ENCODE measurements around the gene FRZB.

FRZB gene

DNA sequence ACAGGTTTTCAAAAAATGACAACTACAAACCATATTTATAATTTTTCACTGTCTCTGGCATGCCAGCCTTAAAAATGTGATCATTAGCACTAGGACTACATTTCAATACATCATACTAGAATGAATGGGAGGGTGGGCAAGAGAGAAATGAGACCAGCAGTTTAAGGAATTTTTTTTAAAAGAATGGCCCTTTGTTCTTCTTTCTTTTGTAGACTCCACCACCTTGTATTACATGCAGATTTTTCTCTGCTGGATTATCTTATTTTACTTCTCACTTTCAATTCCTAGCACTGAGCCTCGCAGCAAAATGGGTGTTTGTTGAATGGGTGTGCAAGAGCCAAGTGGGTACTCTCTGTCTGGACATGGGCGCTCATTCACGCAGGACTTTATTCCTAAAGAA, 39.9 kb downstream of the FRZB start:
- Histone ChIP-seq H3K27me3 (replicated peaks in 2 of 5; ENCODE audit: control insufficient read depth in 4 of 5, insufficient read depth in 5 of 5, low read length in 4 of 5) (no peaks in the 10 kb centered on the region), H3K36me3 (ENCODE audit: control insufficient read depth in 4 of 4, insufficient read depth in 4 of 4, low read length in 3 of 4) (no peaks in the 10 kb centered on the region), H3K4me1 (ENCODE audit: control extremely low read depth in 1 of 4, control insufficient read depth in 4 of 4, insufficient read depth in 4 of 4, low read length in 3 of 4) (no peaks in the 10 kb centered on the region), H3K27ac (ENCODE audit: insufficient read depth in 1 of 2, low read depth in 1 of 2, low read length in 2 of 2, poor library complexity in 1 of 2, severe bottlenecking in 2 of 2) (no peak overlapping the region), H3K9me3 (ENCODE audit: control extremely low read depth in 1 of 5, control insufficient read depth in 4 of 5, insufficient read depth in 2 of 5, low read depth in 1 of 5, low read length in 4 of 5) (peaks cover 0 to 1% (median 0%) of the 10 kb centered on the region in 5 experiments), H3K4me3 (ENCODE audit: control insufficient read depth in 1 of 7, extremely low read depth in 1 of 7, insufficient read depth in 4 of 7, low read depth in 2 of 7, low read length in 6 of 7) (no peak overlapping the region)
- DNase-seq = no peak
- CTCF ChIA-PET = interaction anchor here (0.8 kb wide), 1 partner anchor 11 kb away, joined by 3 read pairs; no protein-coding TSS in a partner anchor
- 100% methylated on average over 2 of the region's 3 CpGs for WGBS (ENCODE audit: insufficient coverage)
- POLR2A ChIA-PET = no interaction called here

DNA sequence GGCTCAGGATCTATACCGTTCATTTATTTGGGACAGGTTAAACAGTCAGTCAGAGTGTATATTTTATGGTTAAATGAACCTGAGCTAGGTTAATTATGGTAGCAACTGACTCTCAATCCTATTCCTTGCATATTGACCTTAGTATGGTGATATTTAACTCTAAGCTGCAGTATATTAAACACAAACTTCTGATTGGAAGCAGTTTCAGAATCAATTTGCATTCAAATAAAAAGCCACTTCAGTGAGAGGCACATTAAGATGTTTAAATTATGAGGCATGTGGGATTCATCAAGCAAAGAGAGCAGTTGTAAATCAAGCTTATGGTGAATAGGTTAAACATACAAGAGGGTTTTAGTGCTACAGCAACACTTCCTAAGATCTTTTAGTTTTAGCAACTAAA, 40.4 kb downstream of the FRZB start:
- Histone ChIP-seq H3K4me3 (ENCODE audit: control insufficient read depth in 1 of 7, extremely low read depth in 1 of 7, insufficient read depth in 4 of 7, low read depth in 2 of 7, low read length in 6 of 7) (no peak overlapping the region), H3K4me1 (ENCODE audit: control extremely low read depth in 1 of 4, control insufficient read depth in 4 of 4, insufficient read depth in 4 of 4, low read length in 3 of 4) (no peaks in the 10 kb centered on the region), H3K9me3 (ENCODE audit: control extremely low read depth in 1 of 5, control insufficient read depth in 4 of 5, insufficient read depth in 2 of 5, low read depth in 1 of 5, low read length in 4 of 5) (peaks cover 0 to 1% (median 0%) of the 10 kb centered on the region in 5 experiments), H3K36me3 (ENCODE audit: control insufficient read depth in 4 of 4, insufficient read depth in 4 of 4, low read length in 3 of 4) (no peaks in the 10 kb centered on the region), H3K27me3 (replicated peaks in 2 of 5; ENCODE audit: control insufficient read depth in 4 of 5, insufficient read depth in 5 of 5, low read length in 4 of 5) (no peaks in the 10 kb centered on the region), H3K27ac (ENCODE audit: insufficient read depth in 1 of 2, low read depth in 1 of 2, low read length in 2 of 2, poor library complexity in 1 of 2, severe bottlenecking in 2 of 2) (no peak overlapping the region)
- ChIA-PET POLR2A (interaction anchor here (0.7 kb wide), 1 partner anchor 105 kb away, joined by 3 read pairs; no protein-coding TSS in a partner anchor), CTCF (interaction anchor here (0.8 kb wide), 2 partner anchors 12 to 47 kb away, joined by 3 read pairs; no protein-coding TSS in a partner anchor)
- DNase-seq = no peak
- WGBS (ENCODE audit: insufficient coverage) = 100% methylated on average over 1 of the region's 1 CpG

DNA sequence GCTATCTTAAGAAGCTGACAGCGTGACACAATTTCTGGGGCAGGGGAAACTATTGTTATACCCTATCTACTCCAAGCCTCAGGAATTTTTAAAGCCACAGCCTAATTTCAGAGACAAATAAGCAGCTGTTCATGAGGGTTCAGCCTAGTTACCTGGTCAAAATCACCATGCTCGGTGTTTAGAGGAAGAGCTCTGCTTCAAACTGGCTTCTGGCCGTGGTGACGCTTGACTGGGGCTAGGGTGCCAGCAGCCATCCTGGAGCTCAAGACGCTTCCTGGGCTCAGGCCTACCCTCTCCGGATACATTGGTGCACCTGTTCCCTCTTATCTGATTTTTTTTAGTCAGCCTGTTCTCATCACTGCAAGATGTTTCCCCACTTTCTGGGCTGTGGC, 41.7 kb downstream of the FRZB start:
- no peak overlapping the region for H3K27ac ChIP-seq (ENCODE audit: insufficient read depth in 1 of 2, low read depth in 1 of 2, low read length in 2 of 2, poor library complexity in 1 of 2, severe bottlenecking in 2 of 2)
- POLR2A ChIA-PET = no interaction called here
- no peak overlapping the region for H3K4me3 ChIP-seq (ENCODE audit: control insufficient read depth in 1 of 7, extremely low read depth in 1 of 7, insufficient read depth in 4 of 7, low read depth in 2 of 7, low read length in 6 of 7)
- no peaks in the 10 kb centered on the region for H3K36me3 ChIP-seq (ENCODE audit: control insufficient read depth in 4 of 4, insufficient read depth in 4 of 4, low read length in 3 of 4)
- DNase-seq = no peak
- 94% methylated on average over 6 of the region's 6 CpGs for WGBS (ENCODE audit: insufficient coverage)
- CTCF ChIA-PET = interaction anchor here (1.0 to 1.2 kb wide), 2 partner anchors 17 to 158 kb away, joined by 3 read pairs; no protein-coding TSS in a partner anchor
- H3K27me3 ChIP-seq (replicated peaks in 2 of 5; ENCODE audit: control insufficient read depth in 4 of 5, insufficient read depth in 5 of 5, low read length in 4 of 5) = no peaks in the 10 kb centered on the region
- peaks cover 0 to 1% (median 0%) of the 10 kb centered on the region in 5 experiments for H3K9me3 ChIP-seq (ENCODE audit: control extremely low read depth in 1 of 5, control insufficient read depth in 4 of 5, insufficient read depth in 2 of 5, low read depth in 1 of 5, low read length in 4 of 5)
- no peaks in the 10 kb centered on the region for H3K4me1 ChIP-seq (ENCODE audit: control extremely low read depth in 1 of 4, control insufficient read depth in 4 of 4, insufficient read depth in 4 of 4, low read length in 3 of 4)

DNA sequence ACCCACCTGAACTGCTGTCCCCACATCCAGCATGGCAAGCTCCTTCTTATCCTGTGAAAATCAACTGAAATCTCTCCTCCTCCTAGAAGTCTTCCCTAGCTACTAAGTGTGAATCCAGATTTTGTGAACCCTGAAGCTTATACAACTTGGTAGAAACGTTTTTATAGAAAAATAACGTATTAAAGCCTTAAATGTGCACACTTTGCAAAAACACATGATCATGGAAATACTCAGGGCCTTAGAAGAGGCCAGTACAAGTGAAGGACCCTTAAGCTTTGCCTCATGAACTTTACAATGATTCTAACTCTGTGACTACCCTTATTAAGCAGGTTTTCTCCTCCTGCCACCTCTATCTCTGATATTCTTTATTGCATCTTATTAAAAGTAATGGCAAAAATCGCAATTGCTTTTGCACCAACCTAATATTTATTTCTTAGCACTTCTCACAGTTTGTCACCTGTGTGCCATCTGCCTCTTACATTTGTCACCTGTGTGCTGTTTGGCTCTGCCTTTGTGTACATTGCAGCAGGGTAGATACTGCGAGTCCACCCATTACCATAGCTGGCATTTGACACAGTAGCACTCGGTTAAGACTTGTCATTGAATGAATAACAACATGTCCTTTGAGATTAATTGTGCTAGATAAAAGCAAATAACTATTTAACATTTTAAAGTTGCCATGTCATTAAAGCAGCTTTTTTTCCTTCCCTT, 42.2 kb downstream of the FRZB start:
- WGBS (ENCODE audit: insufficient coverage) = 96% methylated on average over 3 of the region's 5 CpGs
- ChIA-PET POLR2A (no interaction called here), CTCF (interaction anchor here (1.0 to 1.6 kb wide), 3 partner anchors 14 to 158 kb away, joined by 3 to 4 read pairs (median 3); no protein-coding TSS in a partner anchor)
- Histone ChIP-seq H3K27me3 (replicated peaks in 2 of 5; ENCODE audit: control insufficient read depth in 4 of 5, insufficient read depth in 5 of 5, low read length in 4 of 5) (no peaks in the 10 kb centered on the region), H3K4me1 (ENCODE audit: control extremely low read depth in 1 of 4, control insufficient read depth in 4 of 4, insufficient read depth in 4 of 4, low read length in 3 of 4) (no peaks in the 10 kb centered on the region), H3K9me3 (ENCODE audit: control extremely low read depth in 1 of 5, control insufficient read depth in 4 of 5, insufficient read depth in 2 of 5, low read depth in 1 of 5, low read length in 4 of 5) (no peaks in the 10 kb centered on the region), H3K27ac (ENCODE audit: insufficient read depth in 1 of 2, low read depth in 1 of 2, low read length in 2 of 2, poor library complexity in 1 of 2, severe bottlenecking in 2 of 2) (no peak overlapping the region), H3K36me3 (ENCODE audit: control insufficient read depth in 4 of 4, insufficient read depth in 4 of 4, low read length in 3 of 4) (no peaks in the 10 kb centered on the region), H3K4me3 (ENCODE audit: control insufficient read depth in 1 of 7, extremely low read depth in 1 of 7, insufficient read depth in 4 of 7, low read depth in 2 of 7, low read length in 6 of 7) (no peak overlapping the region)
- no peak for DNase-seq

DNA sequence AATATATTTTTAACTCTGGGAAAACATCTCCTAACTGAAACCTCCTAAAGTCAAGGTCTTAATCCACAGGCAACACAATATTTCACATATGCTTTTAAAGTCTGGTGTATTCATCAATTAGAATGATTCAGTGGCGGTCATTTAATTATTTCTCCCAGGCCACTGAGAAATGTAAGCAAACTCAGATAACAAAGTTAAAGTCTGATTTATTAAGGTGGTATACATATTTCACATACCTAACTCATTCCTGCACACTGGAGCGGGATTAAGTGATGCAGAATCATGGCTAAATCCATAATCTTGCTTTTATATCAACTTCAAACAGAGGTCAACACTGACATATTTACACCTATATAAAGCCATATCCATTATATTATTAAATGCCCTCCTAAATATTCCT, 43.7 kb downstream of the FRZB start:
- H3K27me3 ChIP-seq (replicated peaks in 2 of 5; ENCODE audit: control insufficient read depth in 4 of 5, insufficient read depth in 5 of 5, low read length in 4 of 5) = no peaks in the 10 kb centered on the region
- no peak for DNase-seq
- ChIA-PET CTCF (interaction anchor here (1.6 kb wide), 1 partner anchor 15 kb away, joined by 4 read pairs; no protein-coding TSS in a partner anchor), POLR2A (no interaction called here)
- no peaks in the 10 kb centered on the region for H3K36me3 ChIP-seq (ENCODE audit: control insufficient read depth in 4 of 4, insufficient read depth in 4 of 4, low read length in 3 of 4)
- no peak overlapping the region for H3K4me3 ChIP-seq (ENCODE audit: control insufficient read depth in 1 of 7, extremely low read depth in 1 of 7, insufficient read depth in 4 of 7, low read depth in 2 of 7, low read length in 6 of 7)
- WGBS (ENCODE audit: insufficient coverage) = no CpG with 5 or more reads among the region's 2 CpGs
- no peak overlapping the region for H3K27ac ChIP-seq (ENCODE audit: insufficient read depth in 1 of 2, low read depth in 1 of 2, low read length in 2 of 2, poor library complexity in 1 of 2, severe bottlenecking in 2 of 2)
- no peaks in the 10 kb centered on the region for H3K9me3 ChIP-seq (ENCODE audit: control extremely low read depth in 1 of 5, control insufficient read depth in 4 of 5, insufficient read depth in 2 of 5, low read depth in 1 of 5, low read length in 4 of 5)
- H3K4me1 ChIP-seq (ENCODE audit: control extremely low read depth in 1 of 4, control insufficient read depth in 4 of 4, insufficient read depth in 4 of 4, low read length in 3 of 4) = no peaks in the 10 kb centered on the region

DNA sequence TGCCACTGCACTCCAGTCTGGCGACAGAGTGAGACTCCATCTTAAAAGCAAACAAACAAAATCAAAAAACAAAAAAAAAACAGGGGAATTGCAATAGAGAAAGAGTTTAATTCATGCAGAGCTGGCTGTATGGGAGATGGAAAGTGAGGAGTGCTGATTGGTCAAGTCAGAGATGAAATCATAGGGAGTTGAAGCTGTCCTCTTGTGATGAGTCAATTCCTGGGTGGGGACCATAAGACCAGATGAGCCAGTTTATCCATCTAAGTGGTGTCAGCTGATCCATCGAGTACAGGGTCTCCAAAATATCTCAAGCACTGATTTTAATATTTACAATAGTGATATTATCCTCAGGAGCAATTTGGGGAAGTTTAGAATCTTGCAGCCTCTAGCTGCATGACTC, 45.3 kb downstream of the FRZB start:
- no CpG with 5 or more reads among the region's 2 CpGs for WGBS (ENCODE audit: insufficient coverage)
- Histone ChIP-seq H3K4me3 (ENCODE audit: control insufficient read depth in 1 of 7, extremely low read depth in 1 of 7, insufficient read depth in 4 of 7, low read depth in 2 of 7, low read length in 6 of 7) (no peak overlapping the region), H3K27me3 (replicated peaks in 2 of 5; ENCODE audit: control insufficient read depth in 4 of 5, insufficient read depth in 5 of 5, low read length in 4 of 5) (no peaks in the 10 kb centered on the region), H3K36me3 (ENCODE audit: control insufficient read depth in 4 of 4, insufficient read depth in 4 of 4, low read length in 3 of 4) (no peaks in the 10 kb centered on the region), H3K27ac (ENCODE audit: insufficient read depth in 1 of 2, low read depth in 1 of 2, low read length in 2 of 2, poor library complexity in 1 of 2, severe bottlenecking in 2 of 2) (no peak overlapping the region), H3K9me3 (ENCODE audit: control extremely low read depth in 1 of 5, control insufficient read depth in 4 of 5, insufficient read depth in 2 of 5, low read depth in 1 of 5, low read length in 4 of 5) (no peaks in the 10 kb centered on the region), H3K4me1 (ENCODE audit: control extremely low read depth in 1 of 4, control insufficient read depth in 4 of 4, insufficient read depth in 4 of 4, low read length in 3 of 4) (no peaks in the 10 kb centered on the region)
- POLR2A ChIA-PET = no interaction called here
- no peak for DNase-seq
- CTCF ChIA-PET = no interaction called here

DNA sequence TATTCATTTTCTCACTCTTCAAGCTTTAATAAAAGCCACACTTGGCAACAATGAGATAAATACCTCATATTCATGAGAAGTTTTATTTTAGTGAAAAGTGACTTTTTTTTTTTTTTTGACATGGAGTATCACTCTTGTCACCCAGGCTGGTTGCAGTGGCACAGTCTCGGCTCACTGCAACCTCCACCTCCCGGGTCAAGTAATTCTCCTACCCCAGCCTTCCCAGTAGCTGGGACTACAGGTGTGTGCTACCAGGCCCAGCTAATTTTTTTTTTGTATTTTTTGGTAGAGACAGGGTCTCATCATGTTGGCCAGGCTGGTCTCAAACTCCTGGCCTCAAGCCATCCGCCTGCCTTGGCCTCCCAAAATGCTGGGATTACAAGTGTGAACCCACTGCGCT, 47.0 kb downstream of the FRZB start:
- Histone ChIP-seq H3K27ac (ENCODE audit: insufficient read depth in 1 of 2, low read depth in 1 of 2, low read length in 2 of 2, poor library complexity in 1 of 2, severe bottlenecking in 2 of 2) (no peak overlapping the region), H3K36me3 (ENCODE audit: control insufficient read depth in 4 of 4, insufficient read depth in 4 of 4, low read length in 3 of 4) (no peaks in the 10 kb centered on the region), H3K9me3 (ENCODE audit: control extremely low read depth in 1 of 5, control insufficient read depth in 4 of 5, insufficient read depth in 2 of 5, low read depth in 1 of 5, low read length in 4 of 5) (no peaks in the 10 kb centered on the region), H3K4me1 (ENCODE audit: control extremely low read depth in 1 of 4, control insufficient read depth in 4 of 4, insufficient read depth in 4 of 4, low read length in 3 of 4) (no peaks in the 10 kb centered on the region), H3K4me3 (ENCODE audit: control insufficient read depth in 1 of 7, extremely low read depth in 1 of 7, insufficient read depth in 4 of 7, low read depth in 2 of 7, low read length in 6 of 7) (no peak overlapping the region), H3K27me3 (replicated peaks in 2 of 5; ENCODE audit: control insufficient read depth in 4 of 5, insufficient read depth in 5 of 5, low read length in 4 of 5) (peaks cover 0 to 1% (median 0%) of the 10 kb centered on the region in 5 experiments)
- CTCF ChIA-PET = interaction anchor here (1.5 kb wide), 1 partner anchor 9 kb away, joined by 5 read pairs; no protein-coding TSS in a partner anchor
- DNase-seq = no peak
- POLR2A ChIA-PET = no interaction called here
- 100% methylated on average over 2 of the region's 4 CpGs for WGBS (ENCODE audit: insufficient coverage)

Data from common myeloid progenitor, CD34-positive (primary cell).